WTC11 (cell line): ENCODE results near the gene NHLRC2. TPM values are rescaled to one million over a fixed set of nuclear protein-coding genes. Genes with fewer than 3 reads are reported as not detected.

Experiments
- ATAC-seq: fragments of 200-7000 bp; cut with Tn5 transposase; 2 replicates; pipeline ENCODE4 v1.10.0; 2021; ENCODE audit warnings: mild to moderate bottlenecking, moderate library complexity
- CTCF ChIA-PET: fragments of 300-600 bp; sonication (Branson Sonifier 250); formaldehyde crosslinking; loops from one replicate; lab custom pipeline; 2021; ENCODE audit warnings: antibody characterized with exemption; lab: Charles Lee
- POLR2A ChIA-PET: fragments of 350-600 bp; sonication (Branson Sonifier 250); formaldehyde crosslinking; loops from one replicate; lab custom pipeline; 2021; ENCODE audit warnings: antibody characterized with exemption; lab: Charles Lee
- DNase-seq: peaks from one replicate; pipeline ENCODE4 v3.0.0; 2021; ENCODE audit warnings: low spot score
- H3K27ac Mint-ChIP-seq: 2 replicates; pipeline ENCODE4 v1.8.0; 2021; ENCODE audit warnings: mixed read lengths
- H3K27me3 Mint-ChIP-seq: 2 replicates; pipeline ENCODE4 v1.8.0; 2021; ENCODE audit warnings: low read depth, mild to moderate bottlenecking, moderate library complexity, mixed read lengths
- H3K36me3 Mint-ChIP-seq: 2 replicates; pipeline ENCODE4 v1.8.0; 2021; ENCODE audit warnings: mixed read lengths
- H3K4me1 Mint-ChIP-seq: 2 replicates; pipeline ENCODE4 v1.8.0; 2022; ENCODE audit warnings: mixed read lengths
- H3K4me3 Mint-ChIP-seq: 2 replicates; pipeline ENCODE4 v1.8.0; 2021; ENCODE audit warnings: mild to moderate bottlenecking, moderate library complexity, mixed read lengths
- H3K9me3 Mint-ChIP-seq: 2 replicates; pipeline ENCODE4 v1.8.0; 2021; ENCODE audit warnings: mixed read lengths
- ARID4B ChIP-seq: sonication (generic); formaldehyde crosslinking; IDR thresholded peaks from 2 replicates; pipeline ENCODE4 v1.8.0; 2023; ENCODE audit warnings: missing genetic modification reagents, mild to moderate bottlenecking, borderline replicate concordance
- CBFB ChIP-seq: sonication (generic); formaldehyde crosslinking; IDR thresholded peaks from 2 replicates; pipeline ENCODE4 v1.8.1; 2022; ENCODE audit warnings: mild to moderate bottlenecking, low read depth, missing genetic modification reagents
- CREM ChIP-seq: sonication (generic); formaldehyde crosslinking; IDR thresholded peaks from 2 replicates; pipeline ENCODE4 v1.8.1; 2022; ENCODE audit warnings: mild to moderate bottlenecking, missing genetic modification reagents, moderate library complexity
- ELF4 ChIP-seq: sonication (generic); formaldehyde crosslinking; IDR thresholded peaks from 2 replicates; pipeline ENCODE4 v1.8.1; 2022; ENCODE audit warnings: low read depth, mild to moderate bottlenecking, moderate library complexity, missing genetic modification reagents
- FOXJ3 ChIP-seq: sonication (generic); formaldehyde crosslinking; IDR thresholded peaks from 2 replicates; pipeline ENCODE4 v1.9.0; 2021; ENCODE audit warnings: missing genetic modification reagents, mild to moderate bottlenecking, borderline replicate concordance
- FOXP1 ChIP-seq: sonication (generic); formaldehyde crosslinking; IDR thresholded peaks from 2 replicates; pipeline ENCODE4 v1.8.0; 2022; ENCODE audit warnings: missing genetic modification reagents, mild to moderate bottlenecking, moderate library complexity, borderline replicate concordance
- FOXP4 ChIP-seq: sonication (generic); formaldehyde crosslinking; IDR thresholded peaks from 2 replicates; pipeline ENCODE4 v1.8.0; 2022; ENCODE audit warnings: mild to moderate bottlenecking, missing genetic modification reagents
- GABPB1 ChIP-seq: sonication (generic); formaldehyde crosslinking; IDR thresholded peaks from 2 replicates; pipeline ENCODE4 v1.8.1; 2023; ENCODE audit warnings: mild to moderate bottlenecking, missing genetic modification reagents
- GTF2I ChIP-seq: fragments of 250-450 bp; sonication (Bioruptor Pico); conservative IDR thresholded peaks from 2 replicates; pipeline ENCODE4 v1.4.0; 2021; ENCODE audit warnings: mild to moderate bottlenecking
- HMGA2 ChIP-seq: fragments of 250-450 bp; sonication (Bioruptor Pico); IDR thresholded peaks from 2 replicates; pipeline ENCODE4 v1.4.0; 2021; ENCODE audit warnings: mild to moderate bottlenecking, moderate library complexity
- KAT7 ChIP-seq: sonication (generic); formaldehyde crosslinking; IDR thresholded peaks from 2 replicates; pipeline ENCODE4 v1.8.1; 2023; ENCODE audit warnings: missing genetic modification reagents, mild to moderate bottlenecking, borderline replicate concordance
- NFATC4 ChIP-seq: fragments of 250-450 bp; sonication (Bioruptor Pico); IDR thresholded peaks from 2 replicates; pipeline ENCODE4 v1.9.0; 2021; ENCODE audit warnings: mild to moderate bottlenecking
- RELA ChIP-seq: sonication (generic); formaldehyde crosslinking; IDR thresholded peaks from 2 replicates; pipeline ENCODE4 v1.8.1; 2022; ENCODE audit warnings: missing genetic modification reagents, mild to moderate bottlenecking, borderline replicate concordance
- SMAD4 ChIP-seq: sonication (generic); formaldehyde crosslinking; IDR thresholded peaks from 2 replicates; pipeline ENCODE4 v1.8.0; 2022; ENCODE audit warnings: mild to moderate bottlenecking, missing genetic modification reagents
- SOX15 ChIP-seq: fragments of 250-450 bp; sonication (Bioruptor Pico); IDR thresholded peaks from 2 replicates; pipeline ENCODE4 v1.9.0; 2021; ENCODE audit warnings: mild to moderate bottlenecking
- SP1 ChIP-seq: sonication (generic); formaldehyde crosslinking; conservative IDR thresholded peaks from 2 replicates; pipeline ENCODE4 v1.8.1; 2022; ENCODE audit warnings: missing genetic modification reagents
- TP53 ChIP-seq: sonication (generic); formaldehyde crosslinking; IDR thresholded peaks from 2 replicates; pipeline ENCODE4 v1.8.1; 2023; ENCODE audit warnings: mild to moderate bottlenecking, missing genetic modification reagents
- USF2 ChIP-seq: sonication (generic); formaldehyde crosslinking; IDR thresholded peaks from 2 replicates; pipeline ENCODE4 v1.8.1; 2023; ENCODE audit warnings: mild to moderate bottlenecking, missing genetic modification reagents, moderate library complexity
- ZNF219 ChIP-seq: sonication (generic); formaldehyde crosslinking; IDR thresholded peaks from 2 replicates; pipeline ENCODE4 v1.8.0; 2023; ENCODE audit warnings: missing genetic modification reagents, mild to moderate bottlenecking, borderline replicate concordance
- ZNF232 ChIP-seq: sonication (generic); formaldehyde crosslinking; IDR thresholded peaks from 2 replicates; pipeline ENCODE4 v1.8.0; 2022; ENCODE audit warnings: mild to moderate bottlenecking, missing genetic modification reagents
- ZNF396 ChIP-seq: fragments of 250-450 bp; sonication (Bioruptor Pico); IDR thresholded peaks from 2 replicates; pipeline ENCODE4 v1.8.0; 2021; ENCODE audit warnings: mild to moderate bottlenecking, moderate library complexity, borderline replicate concordance
- ZNF671 ChIP-seq: fragments of 250-450 bp; sonication (Bioruptor Pico); IDR thresholded peaks from 2 replicates; pipeline ENCODE4 v1.8.0; 2021; ENCODE audit warnings: mild to moderate bottlenecking
- total RNA-seq: library from RNA; stranded (reverse); gene quantifications from 3 replicates; pipeline ENCODE4 v1.2.3, GENCODE V29; 2021
- TF ChIP-seq, protein P1 (sequence below): sonication (generic); formaldehyde crosslinking; IDR thresholded peaks from 2 replicates; pipeline ENCODE4 v1.8.0; 2022; ENCODE audit warnings: mild to moderate bottlenecking, missing genetic modification reagents
- TF ChIP-seq, protein P2 (sequence below): sonication (generic); formaldehyde crosslinking; conservative IDR thresholded peaks from 2 replicates; pipeline ENCODE4 v1.8.1; 2022; ENCODE audit warnings: mild to moderate bottlenecking, missing genetic modification reagents
- TF ChIP-seq, protein P3 (sequence below): sonication (generic); formaldehyde crosslinking; IDR thresholded peaks from 2 replicates; pipeline ENCODE4 v1.8.0; 2022; ENCODE audit warnings: mild to moderate bottlenecking, missing genetic modification reagents

The NHLRC2 gene
- total RNA-seq, 1 experiment from 2014 or later = 37.9 TPM

DNA sequence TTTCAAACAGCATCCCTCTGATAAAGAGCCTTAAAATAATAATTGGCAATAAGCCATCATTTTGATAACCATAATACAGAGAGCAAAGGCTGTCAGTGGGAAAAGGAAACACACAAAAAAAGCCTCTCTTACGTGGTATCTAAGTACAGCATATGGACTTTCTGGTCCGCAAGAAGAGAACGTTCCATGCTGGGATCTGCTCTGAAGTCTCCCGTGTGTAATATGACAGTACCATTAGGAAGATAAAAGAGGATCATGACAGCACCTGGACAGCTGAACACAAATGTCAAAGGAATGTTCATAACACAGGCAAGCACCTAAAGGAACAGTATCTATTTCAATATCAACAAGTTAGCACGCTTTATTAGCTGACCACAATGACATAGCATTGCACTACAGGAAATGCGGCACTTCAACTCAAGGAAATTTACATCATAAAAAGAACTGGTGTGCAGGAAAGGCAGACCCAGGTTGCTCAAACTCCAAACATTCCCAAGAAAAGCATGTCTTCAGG lies 10.4 kb upstream of the NHLRC2 start (continued):
- TF ChIP-seq ARID4B (CRISPR knock-in tag) (no peak), SOX15 (CRISPR knock-in tag) (no peak)
- TF ChIP-seq, protein P1, sequence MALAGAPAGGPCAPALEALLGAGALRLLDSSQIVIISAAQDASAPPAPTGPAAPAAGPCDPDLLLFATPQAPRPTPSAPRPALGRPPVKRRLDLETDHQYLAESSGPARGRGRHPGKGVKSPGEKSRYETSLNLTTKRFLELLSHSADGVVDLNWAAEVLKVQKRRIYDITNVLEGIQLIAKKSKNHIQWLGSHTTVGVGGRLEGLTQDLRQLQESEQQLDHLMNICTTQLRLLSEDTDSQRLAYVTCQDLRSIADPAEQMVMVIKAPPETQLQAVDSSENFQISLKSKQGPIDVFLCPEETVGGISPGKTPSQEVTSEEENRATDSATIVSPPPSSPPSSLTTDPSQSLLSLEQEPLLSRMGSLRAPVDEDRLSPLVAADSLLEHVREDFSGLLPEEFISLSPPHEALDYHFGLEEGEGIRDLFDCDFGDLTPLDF = no peak
- TF ChIP-seq, protein P2, sequence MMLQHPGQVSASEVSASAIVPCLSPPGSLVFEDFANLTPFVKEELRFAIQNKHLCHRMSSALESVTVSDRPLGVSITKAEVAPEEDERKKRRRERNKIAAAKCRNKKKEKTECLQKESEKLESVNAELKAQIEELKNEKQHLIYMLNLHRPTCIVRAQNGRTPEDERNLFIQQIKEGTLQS (CRISPR knock-in tag) = no peak

- H3K9me3 Mint-ChIP-seq = no peaks in the 10 kb centered on the region
- no peak for ATAC-seq
- H3K27ac Mint-ChIP-seq = no peak overlapping the region
Measured at GRCh38 chr10:113846036-113846435, 8.4 kb upstream of the NHLRC2 start.

GRCh38 chr10:113849140-113849803 lies 5.2 kb upstream of the NHLRC2 start:
- Mint-ChIP-seq H3K27me3 (no peaks in the 10 kb centered on the region), H3K27ac (no peak overlapping the region), H3K4me3 (no peak overlapping the region), H3K36me3 (peaks cover 15% of the 10 kb centered on the region; the same call in 1 of the 2 replicates), H3K4me1 (peaks cover 28% of the 10 kb centered on the region), H3K9me3 (no peaks in the 10 kb centered on the region)
- DNase-seq = no peak
- ATAC-seq = no peak
- CTCF ChIA-PET = interaction anchor here (1.3 kb wide), 1 partner anchor 22 kb away, joined by 3 read pairs; no protein-coding TSS in a partner anchor
- POLR2A ChIA-PET = interaction anchor here (0.5 kb wide), 1 partner anchor 1393 kb away, joined by 4 read pairs; no protein-coding TSS in a partner anchor
- TF ChIP-seq SP1 (CRISPR knock-in tag) (no peak), GABPB1 (CRISPR knock-in tag) (no peak), CBFB (CRISPR knock-in tag) (no peak), KAT7 (CRISPR knock-in tag) (no peak), USF2 (no peak), FOXJ3 (CRISPR knock-in tag) (no peak), CREM (no peak), FOXP4 (CRISPR knock-in tag) (no peak), TP53 (CRISPR knock-in tag) (no peak), ELF4 (no peak), FOXP1 (CRISPR knock-in tag) (no peak), ZNF232 (no peak)
- TF ChIP-seq, protein P3, sequence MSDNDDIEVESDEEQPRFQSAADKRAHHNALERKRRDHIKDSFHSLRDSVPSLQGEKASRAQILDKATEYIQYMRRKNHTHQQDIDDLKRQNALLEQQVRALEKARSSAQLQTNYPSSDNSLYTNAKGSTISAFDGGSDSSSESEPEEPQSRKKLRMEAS (CRISPR knock-in tag) = no peak

More at GRCh38 chr10:113846036-113846435, 8.4 kb upstream of the NHLRC2 start:
- peaks cover 19% of the 10 kb centered on the region; the same call in 1 of the 2 replicates for H3K36me3 Mint-ChIP-seq
- H3K4me1 Mint-ChIP-seq = peaks cover 19% of the 10 kb centered on the region
- POLR2A ChIA-PET = no interaction called here
- no peak overlapping the region for H3K4me3 Mint-ChIP-seq
- TF ChIP-seq NFATC4 (no peak), HMGA2 (CRISPR knock-in tag) (no peak), ZNF396 (CRISPR knock-in tag) (no peak), ZNF219 (CRISPR knock-in tag) (no peak), ZNF671 (CRISPR knock-in tag) (no peak), RELA (no peak), GTF2I (no peak), SMAD4 (no peak)
- TF ChIP-seq, all 79 proteins: peak for 0
- no peak for DNase-seq
- no peaks in the 10 kb centered on the region for H3K27me3 Mint-ChIP-seq
- CTCF ChIA-PET = no interaction called here
